Measurements from ENCODE around the gene SYK. TPM values are rescaled to one million over a fixed set of nuclear protein-coding genes. Genes with fewer than 3 reads are reported as not detected.

SYK gene
- total RNA-seq, 2 experiments from 2014 or later = 0.11 to 0.64 TPM

DNA sequence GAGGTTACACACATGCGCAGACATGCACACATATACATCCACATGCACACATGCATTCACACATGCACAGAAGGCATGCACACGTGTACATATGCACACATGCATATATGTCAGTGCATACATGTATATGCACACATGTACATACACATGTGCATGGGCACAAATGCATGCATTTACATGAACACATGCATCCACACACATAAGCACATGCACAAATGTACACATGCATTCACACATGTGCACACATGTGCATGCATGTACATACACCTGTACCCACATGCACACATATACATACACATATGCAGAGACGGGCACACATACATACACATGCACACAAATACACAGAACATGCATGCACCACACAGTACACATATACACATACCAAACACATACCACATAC is 97.7 kb downstream of the SYK start:
- H3K4me3 Mint-ChIP-seq = no peak overlapping the region
- no peak for ATAC-seq
- no peaks in the 10 kb centered on the region for H3K9me3 Mint-ChIP-seq (ENCODE audit: low read depth)
- no peaks in the 10 kb centered on the region for H3K36me3 Mint-ChIP-seq (ENCODE audit: low read depth)
- POLR2A ChIA-PET = no interaction called here
- CTCF ChIA-PET = interaction anchor here (1.4 to 1.7 kb wide), 2 partner anchors 15 to 17 kb away, joined by 5 to 8 read pairs; no protein-coding TSS in a partner anchor
- no peaks in the 10 kb centered on the region for H3K27me3 Mint-ChIP-seq
- no peak overlapping the region for H3K27ac Mint-ChIP-seq
- DNase-seq = no peak
- H3K4me1 Mint-ChIP-seq = no peaks in the 10 kb centered on the region
- intact Hi-C loops (cut with DNase I, micrococcal nuclease) = no loop called here

DNA sequence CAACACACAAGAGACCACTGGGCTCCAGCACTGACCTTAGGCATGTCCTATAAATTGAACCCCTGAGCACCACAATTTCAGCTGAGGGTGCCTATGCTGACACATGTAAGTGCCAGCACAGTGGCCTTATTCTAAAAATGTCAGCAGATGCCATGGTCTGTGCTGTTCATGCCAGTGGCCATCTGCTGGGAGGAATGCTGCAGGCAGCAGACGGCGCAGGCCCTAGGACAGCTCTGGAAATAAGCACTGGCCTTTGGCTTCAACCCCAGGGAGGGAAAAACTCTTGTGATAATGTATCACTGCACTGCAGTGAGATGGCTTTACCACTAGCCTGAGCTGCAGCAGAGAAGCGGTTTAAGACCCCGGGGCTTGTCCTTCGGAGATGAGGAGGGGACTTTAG is 98.5 kb downstream of the SYK start:
- CTCF ChIA-PET = interaction anchor here (0.5 to 1.6 kb wide), 2 partner anchors 12 to 543 kb away, joined by 3 to 4 read pairs; no protein-coding TSS in a partner anchor
- intact Hi-C loops (cut with DNase I, micrococcal nuclease) = no loop called here
- ATAC-seq (no peak), DNase-seq (no peak)
- POLR2A ChIA-PET = no interaction called here
- H3K4me3 Mint-ChIP-seq = no peak overlapping the region
- H3K9me3 Mint-ChIP-seq (ENCODE audit: low read depth) = no peaks in the 10 kb centered on the region
- no peaks in the 10 kb centered on the region for H3K36me3 Mint-ChIP-seq (ENCODE audit: low read depth)
- no peaks in the 10 kb centered on the region for H3K27me3 Mint-ChIP-seq
- no peaks in the 10 kb centered on the region for H3K4me1 Mint-ChIP-seq
- no peak overlapping the region for H3K27ac Mint-ChIP-seq

DNA sequence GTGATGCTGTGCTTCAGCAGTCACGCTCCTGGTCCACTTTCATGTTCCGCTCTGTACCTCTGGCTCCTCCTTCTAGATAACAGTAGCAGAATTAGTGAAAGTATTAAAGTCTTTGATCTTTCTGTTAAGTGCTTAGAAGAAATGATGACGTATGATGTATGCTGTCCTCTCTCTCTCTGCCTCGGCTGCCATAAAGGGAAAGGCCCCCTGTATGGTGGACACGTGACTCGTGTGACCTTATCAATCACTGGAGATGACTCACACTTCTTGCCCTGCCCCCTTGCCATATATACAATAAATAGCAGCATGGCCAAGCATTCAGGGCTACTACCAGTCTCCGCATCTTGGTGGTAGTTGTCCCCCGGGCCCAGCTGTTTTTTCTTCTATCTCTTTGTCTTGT is 100.3 kb downstream of the SYK start:
- Mint-ChIP-seq H3K4me1 (no peaks in the 10 kb centered on the region), H3K27me3 (no peaks in the 10 kb centered on the region), H3K9me3 (ENCODE audit: low read depth) (no peaks in the 10 kb centered on the region), H3K27ac (no peak overlapping the region), H3K4me3 (no peak overlapping the region), H3K36me3 (ENCODE audit: low read depth) (no peaks in the 10 kb centered on the region)
- ATAC-seq (no peak), DNase-seq (no peak)
- intact Hi-C loops (cut with DNase I, micrococcal nuclease) = no loop called here
- ChIA-PET CTCF (no interaction called here), POLR2A (no interaction called here)

DNA sequence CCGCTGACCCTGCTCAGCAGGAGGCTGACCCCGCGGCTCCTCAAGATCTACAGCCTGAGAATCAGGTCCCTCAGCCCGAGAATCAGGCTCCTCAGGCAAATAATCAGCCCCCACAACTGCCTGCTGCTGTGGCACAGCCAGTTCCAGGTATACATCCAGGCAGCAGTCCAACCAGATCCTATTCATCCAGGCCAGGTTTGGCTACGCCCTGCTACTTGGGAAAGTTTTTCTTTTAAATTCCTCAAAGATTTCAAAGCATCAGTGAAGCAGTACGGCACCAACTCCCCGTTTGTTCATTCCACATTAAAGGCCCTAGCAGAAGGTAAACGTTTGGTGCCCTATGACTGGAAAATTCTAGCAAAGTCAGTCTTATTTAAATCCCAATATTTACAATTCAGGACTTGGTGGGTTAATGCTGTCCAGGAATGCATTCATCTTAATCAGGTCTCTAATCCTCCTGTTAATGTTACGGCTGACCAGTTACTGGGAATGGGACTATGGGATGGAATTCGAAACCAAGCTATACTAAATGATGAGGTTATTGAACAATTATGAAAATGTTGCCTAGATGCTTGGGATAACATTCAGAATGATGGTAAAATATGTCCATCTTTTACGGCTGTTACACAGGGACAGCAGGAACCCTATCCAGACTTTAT is 102.3 kb downstream of the SYK start:
- CTCF ChIA-PET = interaction anchor here (4.5 kb wide), 1 partner anchor 11 kb away, joined by 26 read pairs; no protein-coding TSS in a partner anchor
- ATAC-seq = no peak
- H3K4me1 Mint-ChIP-seq = no peaks in the 10 kb centered on the region
- intact Hi-C loops (cut with DNase I, micrococcal nuclease) = no loop called here
- H3K27ac Mint-ChIP-seq = no peak overlapping the region
- no peak for DNase-seq
- H3K4me3 Mint-ChIP-seq = no peak overlapping the region
- H3K27me3 Mint-ChIP-seq = no peaks in the 10 kb centered on the region
- POLR2A ChIA-PET = no interaction called here
- no peaks in the 10 kb centered on the region for H3K36me3 Mint-ChIP-seq (ENCODE audit: low read depth)
- H3K9me3 Mint-ChIP-seq (ENCODE audit: low read depth) = no peaks in the 10 kb centered on the region

DNA sequence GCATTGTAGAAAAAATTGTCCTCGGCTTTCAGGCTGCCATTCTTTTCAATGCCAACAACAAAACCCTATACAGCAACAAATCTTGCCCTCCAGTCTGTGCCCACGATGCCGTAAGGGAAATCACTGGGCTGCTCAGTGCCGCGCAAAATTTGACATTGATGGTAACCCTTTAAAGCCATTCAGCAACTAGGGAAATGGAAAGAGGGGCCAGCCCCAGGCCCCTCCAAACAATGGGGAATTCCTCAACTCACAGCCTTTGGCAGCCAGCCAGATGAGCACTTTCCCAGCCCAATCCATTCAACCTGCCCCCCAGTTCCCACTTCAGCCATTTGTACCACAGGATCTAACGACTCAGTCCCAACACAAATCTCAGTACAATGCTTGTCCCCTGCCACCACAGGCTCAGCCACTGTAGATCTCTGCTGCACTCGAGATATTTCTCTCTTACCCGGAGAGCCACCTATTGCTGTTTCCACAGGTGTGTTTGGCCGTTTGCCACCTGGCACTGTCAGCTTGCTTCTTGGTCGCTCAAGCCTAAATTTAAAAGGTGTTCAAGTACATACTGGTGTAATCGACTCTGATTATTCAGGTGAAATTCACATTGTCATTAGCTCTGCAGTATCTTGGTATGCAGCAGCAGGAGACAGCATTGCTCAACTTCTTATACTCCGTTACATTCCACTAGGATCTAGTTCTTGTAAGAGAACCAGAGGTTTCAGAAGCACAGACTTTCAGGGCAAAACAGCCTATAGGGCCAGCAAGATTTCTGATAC is 103.3 kb downstream of the SYK start:
- Mint-ChIP-seq H3K4me1 (no peaks in the 10 kb centered on the region), H3K27ac (no peak overlapping the region), H3K4me3 (no peak overlapping the region), H3K27me3 (no peaks in the 10 kb centered on the region), H3K9me3 (ENCODE audit: low read depth) (no peaks in the 10 kb centered on the region), H3K36me3 (ENCODE audit: low read depth) (no peaks in the 10 kb centered on the region)
- DNase-seq = no peak
- intact Hi-C loops (cut with DNase I, micrococcal nuclease) = no loop called here
- POLR2A ChIA-PET = no interaction called here
- CTCF ChIA-PET = interaction anchor here (4.5 kb wide), 1 partner anchor 10 kb away, joined by 26 read pairs; no protein-coding TSS in a partner anchor
- ATAC-seq = no peak

DNA sequence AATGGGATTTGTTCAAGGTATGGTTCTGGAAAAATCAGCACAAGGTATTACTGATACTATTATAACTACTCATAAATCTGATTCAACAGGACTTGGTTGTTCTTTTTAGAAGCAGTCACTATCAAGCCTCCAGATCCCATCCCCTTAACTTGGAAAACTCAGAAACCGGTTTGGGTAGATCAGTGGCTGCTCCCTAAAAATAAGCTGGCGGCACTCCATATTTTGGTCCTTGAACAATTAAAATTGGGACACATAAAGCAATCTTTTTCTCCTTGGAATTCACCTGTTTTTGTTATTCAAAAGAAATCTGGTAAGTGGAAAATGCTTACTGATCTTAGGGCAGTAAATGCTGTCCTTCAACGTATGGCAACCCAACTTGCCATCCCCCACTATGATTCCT is 104.2 kb downstream of the SYK start:
- Mint-ChIP-seq H3K36me3 (ENCODE audit: low read depth) (no peaks in the 10 kb centered on the region), H3K9me3 (ENCODE audit: low read depth) (no peaks in the 10 kb centered on the region), H3K27me3 (no peaks in the 10 kb centered on the region), H3K4me1 (no peaks in the 10 kb centered on the region), H3K27ac (no peak overlapping the region), H3K4me3 (no peak overlapping the region)
- ATAC-seq (no peak), DNase-seq (no peak)
- POLR2A ChIA-PET = no interaction called here
- CTCF ChIA-PET = interaction anchor here (0.6 to 4.5 kb wide), 3 partner anchors 9 to 138 kb away, joined by 3 to 26 read pairs (median 3); no protein-coding TSS in a partner anchor
- intact Hi-C loops (cut with DNase I, micrococcal nuclease) = no loop called here

DNA sequence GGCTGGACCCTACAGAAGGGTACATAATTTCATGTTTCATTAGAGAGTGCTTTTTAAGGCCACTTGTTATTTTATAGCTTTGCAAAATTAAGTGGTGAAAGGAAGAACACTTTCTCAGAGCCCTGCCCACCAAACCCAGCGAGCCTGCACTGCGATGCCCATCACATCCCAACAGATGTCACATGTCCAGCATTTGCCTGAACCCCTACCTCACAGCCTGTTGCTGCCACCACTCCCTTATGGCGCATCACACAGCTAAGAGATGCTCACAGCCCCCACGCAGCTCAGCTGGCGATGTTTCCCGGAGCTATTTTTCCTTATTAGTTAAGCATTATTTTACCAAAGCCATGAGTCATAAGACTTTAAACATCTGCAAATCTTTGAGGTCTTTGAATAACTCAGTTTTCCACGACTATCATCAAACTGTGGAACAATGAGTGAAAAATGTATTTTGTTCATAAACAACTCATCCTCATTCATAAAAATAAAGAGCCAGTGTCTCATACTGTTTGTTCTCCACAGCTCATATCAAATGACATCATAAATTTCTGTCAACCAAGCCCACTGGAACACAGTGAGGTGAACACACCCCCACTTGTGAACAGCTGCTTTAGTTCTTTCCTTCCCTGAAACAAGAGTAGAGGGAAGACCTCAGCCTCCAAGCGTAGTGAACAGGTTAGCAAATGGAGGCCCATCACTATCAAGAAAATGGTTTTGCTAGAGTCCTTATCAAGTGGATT is 104.9 kb downstream of the SYK start:
- POLR2A ChIA-PET = no interaction called here
- Mint-ChIP-seq H3K27ac (no peak overlapping the region), H3K27me3 (no peaks in the 10 kb centered on the region), H3K4me3 (no peak overlapping the region), H3K4me1 (no peaks in the 10 kb centered on the region), H3K9me3 (ENCODE audit: low read depth) (no peaks in the 10 kb centered on the region), H3K36me3 (ENCODE audit: low read depth) (no peaks in the 10 kb centered on the region)
- no peak for ATAC-seq
- CTCF ChIA-PET = interaction anchor here (0.6 to 4.5 kb wide), 4 partner anchors 9 to 194 kb away, joined by 3 to 26 read pairs (median 3); no protein-coding TSS in a partner anchor
- intact Hi-C loops (cut with DNase I, micrococcal nuclease) = no loop called here
- no peak for DNase-seq

DNA sequence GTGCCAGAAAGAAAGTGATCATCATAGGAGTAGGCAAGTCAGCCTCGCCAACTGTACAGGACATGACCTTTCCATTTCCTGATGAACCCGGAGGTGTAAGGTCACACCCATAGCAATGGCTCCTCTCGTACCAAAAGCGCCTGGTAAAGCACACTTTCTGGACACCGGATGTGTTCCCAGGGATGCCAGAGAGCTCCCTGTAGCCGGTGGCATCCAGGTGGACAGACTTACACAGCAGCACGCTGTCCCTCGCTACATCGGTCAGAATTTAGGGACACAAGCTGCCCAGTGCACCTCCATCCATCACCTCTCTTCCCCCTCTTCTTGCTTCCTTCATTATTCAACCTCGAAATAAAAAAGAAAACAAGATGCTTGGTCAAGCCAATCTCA is 105.4 kb downstream of the SYK start:
- intact Hi-C loops (cut with DNase I, micrococcal nuclease) = no loop called here
- POLR2A ChIA-PET = no interaction called here

DNA sequence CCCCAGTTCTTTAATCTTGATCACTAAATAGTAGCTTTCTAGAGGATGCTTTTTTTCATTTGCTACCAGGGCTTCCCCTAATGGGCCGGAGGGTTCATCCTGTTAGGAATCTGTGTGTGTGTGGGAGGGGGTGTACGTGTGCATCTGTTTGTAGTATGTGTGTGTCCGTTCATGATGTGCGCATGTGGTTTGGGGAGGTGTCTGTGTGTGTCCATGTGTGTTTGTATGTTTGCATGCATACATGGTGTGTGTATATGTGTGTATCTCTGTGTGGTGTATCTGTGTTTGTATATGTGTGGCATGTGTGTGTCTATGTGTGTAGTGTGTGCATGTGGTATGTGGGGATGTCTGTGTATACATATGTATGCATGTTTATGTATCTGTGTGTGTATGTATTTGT is 106.2 kb downstream of the SYK start:
- no peaks in the 10 kb centered on the region for H3K36me3 Mint-ChIP-seq (ENCODE audit: low read depth)
- DNase-seq (no peak), ATAC-seq (no peak)
- H3K4me3 Mint-ChIP-seq = no peak overlapping the region
- POLR2A ChIA-PET = no interaction called here
- H3K27ac Mint-ChIP-seq = no peak overlapping the region
- no peaks in the 10 kb centered on the region for H3K4me1 Mint-ChIP-seq
- CTCF ChIA-PET = interaction anchor here (4.5 kb wide), 1 partner anchor 7 kb away, joined by 26 read pairs; no protein-coding TSS in a partner anchor
- H3K27me3 Mint-ChIP-seq = no peaks in the 10 kb centered on the region
- no peaks in the 10 kb centered on the region for H3K9me3 Mint-ChIP-seq (ENCODE audit: low read depth)
- intact Hi-C loops (cut with DNase I, micrococcal nuclease) = no loop called here

More for the DNA sequence above, 105.4 kb downstream of the SYK start:
- no peak overlapping the region for H3K4me3 Mint-ChIP-seq
- no peak for ATAC-seq
- no peaks in the 10 kb centered on the region for H3K27me3 Mint-ChIP-seq
- H3K36me3 Mint-ChIP-seq (ENCODE audit: low read depth) = no peaks in the 10 kb centered on the region
- no peaks in the 10 kb centered on the region for H3K9me3 Mint-ChIP-seq (ENCODE audit: low read depth)
- no peaks in the 10 kb centered on the region for H3K4me1 Mint-ChIP-seq
- no peak overlapping the region for H3K27ac Mint-ChIP-seq
- no peak for DNase-seq
- CTCF ChIA-PET = interaction anchor here (0.6 to 4.5 kb wide), 3 partner anchors 8 to 17 kb away, joined by 3 to 26 read pairs (median 3); no protein-coding TSS in a partner anchor

DNA sequence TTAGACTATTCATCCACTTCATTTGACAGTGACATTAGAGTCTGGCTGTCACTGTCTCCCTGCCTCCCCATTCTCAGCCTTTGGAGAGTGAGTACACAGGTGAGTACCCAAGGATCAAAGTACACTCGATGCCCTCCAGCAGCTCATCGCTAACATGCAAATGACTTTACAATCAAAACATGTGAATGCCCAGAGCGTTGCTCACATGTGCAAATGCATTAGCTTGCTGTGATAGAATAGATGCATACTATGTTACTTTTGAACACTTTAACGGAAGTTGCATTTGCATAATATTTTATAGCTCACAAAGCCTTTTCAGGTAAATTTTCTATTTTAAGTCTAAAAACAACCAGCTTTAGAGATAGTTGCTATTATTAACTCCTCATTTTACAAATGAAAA is 107.6 kb downstream of the SYK start:
- H3K9me3 Mint-ChIP-seq (ENCODE audit: low read depth) = no peaks in the 10 kb centered on the region
- CTCF ChIA-PET = no interaction called here
- H3K36me3 Mint-ChIP-seq (ENCODE audit: low read depth) = no peaks in the 10 kb centered on the region
- no peaks in the 10 kb centered on the region for H3K27me3 Mint-ChIP-seq
- no peak overlapping the region for H3K4me3 Mint-ChIP-seq
- DNase-seq = no peak
- no peak overlapping the region for H3K27ac Mint-ChIP-seq
- intact Hi-C loops (cut with DNase I, micrococcal nuclease) = no loop called here
- ATAC-seq = no peak
- no peaks in the 10 kb centered on the region for H3K4me1 Mint-ChIP-seq
- POLR2A ChIA-PET = no interaction called here

DNA sequence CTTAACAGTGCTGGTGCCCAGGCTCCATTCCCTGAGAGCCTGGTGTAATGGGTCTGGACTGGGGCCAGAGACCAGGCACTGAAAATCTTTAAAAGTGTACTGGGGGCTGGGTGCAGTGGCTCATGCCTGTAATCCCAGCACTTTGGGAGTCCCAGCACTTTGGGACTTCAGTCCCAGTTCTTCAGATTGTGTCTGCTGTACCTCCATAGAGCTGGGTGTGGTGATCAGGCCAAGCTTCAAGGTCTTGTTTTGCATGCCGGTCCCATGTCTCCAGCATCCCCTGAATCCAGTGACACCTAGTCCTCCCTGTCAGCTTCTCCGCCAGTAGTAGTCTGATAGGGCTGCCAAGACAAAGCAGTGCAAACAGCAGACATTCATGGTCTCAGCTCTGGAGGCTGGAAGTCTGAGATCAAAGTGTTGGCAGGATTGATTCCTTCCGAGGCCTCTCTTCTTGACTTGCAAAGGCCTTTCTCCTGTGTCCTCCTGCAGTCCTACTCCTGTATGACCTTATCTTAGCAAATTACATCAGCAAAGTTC is 108.2 kb downstream of the SYK start:
- intact Hi-C loops (cut with DNase I, micrococcal nuclease) = loop anchor here (10.0 kb wide), 3 partner anchors 255 to 345 kb away; no protein-coding TSS in a partner anchor

More for the DNA sequence above, 108.2 kb downstream of the SYK start:
- POLR2A ChIA-PET = no interaction called here
- no peaks in the 10 kb centered on the region for H3K4me1 Mint-ChIP-seq
- no peaks in the 10 kb centered on the region for H3K27me3 Mint-ChIP-seq
- DNase-seq (no peak), ATAC-seq (no peak)
- no peak overlapping the region for H3K27ac Mint-ChIP-seq
- no peaks in the 10 kb centered on the region for H3K9me3 Mint-ChIP-seq (ENCODE audit: low read depth)
- H3K4me3 Mint-ChIP-seq = no peak overlapping the region
- CTCF ChIA-PET = no interaction called here
- no peaks in the 10 kb centered on the region for H3K36me3 Mint-ChIP-seq (ENCODE audit: low read depth)
